Smooth muscle cell (in vitro differentiated cells): ENCODE results near the gene CNKSR3. TPM values are rescaled to one million over a fixed set of nuclear protein-coding genes. Genes with fewer than 3 reads are reported as not detected.

Source experiments
- DNase-seq: peaks from one replicate; lab custom pipeline; 2025; ENCODE audit not compliant: unreplicated experiment; lab: John Stamatoyannopoulos, UW
- H2AFZ ChIP-seq: fragments of 200-600 bp; sonication (generic); 2 replicates; pipeline ENCODE4 v1.6.0; 2016; ENCODE audit warnings: antibody characterized with exemption, low read depth, mild to moderate bottlenecking
- H3F3A ChIP-seq: fragments of 200-600 bp; sonication (generic); 2 replicates; pipeline ENCODE4 v1.6.0; 2017; ENCODE audit warnings: antibody characterized with exemption, low read depth
- H3K27ac ChIP-seq: fragments of 200-600 bp; sonication (generic); 2 replicates; pipeline ENCODE4 v1.5.1; 2016; ENCODE audit warnings: low read depth, mild to moderate bottlenecking
- H3K27me3 ChIP-seq: fragments of 200-600 bp; sonication (generic); 2 replicates; pipeline ENCODE4 v1.6.1; 2016; ENCODE audit warnings: low read depth, mild to moderate bottlenecking
- H3K36me3 ChIP-seq: fragments of 200-600 bp; sonication (generic); 2 replicates; pipeline ENCODE4 v1.5.1; 2016; ENCODE audit warnings: low read depth
- H3K4me1 ChIP-seq: fragments of 200-600 bp; sonication (generic); 2 replicates; pipeline ENCODE4 v1.5.1; 2016; ENCODE audit warnings: low read depth
- H3K4me2 ChIP-seq: fragments of 200-600 bp; sonication (generic); 2 replicates; pipeline ENCODE4 v1.6.0; 2016; ENCODE audit warnings: mild to moderate bottlenecking
- H3K4me3 ChIP-seq: fragments of 200-600 bp; sonication (generic); 2 replicates; pipeline ENCODE4 v1.5.1; 2016; ENCODE audit warnings: mild to moderate bottlenecking
- H3K79me2 ChIP-seq: fragments of 200-600 bp; sonication (generic); 2 replicates; pipeline ENCODE4 v1.6.0; 2016; ENCODE audit warnings: low read depth, mild to moderate bottlenecking
- H3K9ac ChIP-seq: fragments of 200-600 bp; sonication (generic); 2 replicates; pipeline ENCODE4 v1.6.0; 2016; ENCODE audit warnings: low read depth
- H3K9me3 ChIP-seq: fragments of 200-600 bp; sonication (generic); replicated peaks from 2 replicates; pipeline ENCODE4 v1.5.1; 2016; ENCODE audit warnings: low read depth
- H4K20me1 ChIP-seq: fragments of 200-600 bp; sonication (generic); 2 replicates; pipeline ENCODE4 v1.6.0; 2016; ENCODE audit warnings: low read depth
- CTCF ChIP-seq: fragments of 200-600 bp; sonication (generic); IDR thresholded peaks from 2 replicates; pipeline ENCODE4 v1.5.1; 2017; ENCODE audit warnings: borderline replicate concordance, mild to moderate bottlenecking, antibody characterized with exemption; ENCODE audit not compliant: insufficient read depth, poor library complexity, severe bottlenecking
- WGBS: methylation state at CpG from one replicate; pipeline ENCODE4 v1.1.7; 2016; ENCODE audit warnings: low lambda C conversion rate; 5-methylcytosine and 5-hydroxymethylcytosine counted together
- polyA plus RNA-seq: library from polyadenylated mRNA; unstranded; fragments of >200 nt; fragmentation: Nextera tagmentation; extraction: Ambion mirVana; gene quantifications from 2 replicates; pipeline ENCODE4 v1.2.1, GENCODE V29; 2016
- total RNA-seq: library from RNA; depleted of rRNA; stranded (reverse); fragments of >200 nt; gene quantifications from 2 replicates; pipeline ENCODE4 v1.2.3, GENCODE V29; 2014

Gene CNKSR3
- total and polyA plus RNA-seq, 2 experiments from 2014 or later = 5.0 to 5.5 TPM

GRCh38 chr6:154484942-154485341 lies 25.5 kb downstream of the CNKSR3 start:
- Histone ChIP-seq H3K36me3 (no peaks in the 10 kb centered on the region), H2AFZ (no peak overlapping the region), H3K27me3 (no peaks in the 10 kb centered on the region), H3K4me1 (peaks cover 11% of the 10 kb centered on the region), H3K4me3 (no peak overlapping the region), H3K27ac (no peak overlapping the region), H3K4me2 (no peak overlapping the region), H3K79me2 (peaks cover 5% of the 10 kb centered on the region), H4K20me1 (no peaks in the 10 kb centered on the region), H3F3A (no peaks in the 10 kb centered on the region), H3K9me3 (no peaks in the 10 kb centered on the region), H3K9ac (no peak overlapping the region)
- TF ChIP-seq CTCF = no peak
- DNase-seq = no peak

DNA sequence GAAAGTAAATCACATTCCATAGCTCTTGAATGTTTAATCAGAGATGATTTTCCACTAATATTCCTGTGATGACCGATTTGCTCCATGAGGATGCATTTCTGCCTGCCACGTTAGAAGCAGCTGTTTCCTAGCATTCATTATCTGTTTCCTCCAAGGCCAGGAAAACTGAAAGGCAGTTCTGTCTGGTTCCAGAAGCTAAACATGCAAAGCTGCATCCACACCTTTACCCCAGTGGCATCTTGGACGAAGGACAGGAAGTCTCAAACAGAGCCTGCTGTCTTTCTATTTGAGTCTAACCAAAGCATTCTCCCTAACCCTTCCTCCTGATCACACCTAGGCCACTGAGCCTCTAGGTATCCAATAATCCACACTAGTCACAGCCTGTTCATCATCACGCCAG lies 27.6 kb downstream of the CNKSR3 start:
- H3K9ac ChIP-seq = no peak overlapping the region
- 76% methylated on average over 4 of the region's 4 CpGs for WGBS

GRCh38 chr6:154481521-154482013 lies 28.9 kb downstream of the CNKSR3 start:
- Histone ChIP-seq H3K4me3 (no peak overlapping the region), H2AFZ (no peak overlapping the region), H3K79me2 (peaks cover 6% of the 10 kb centered on the region), H3F3A (peaks cover 12% of the 10 kb centered on the region), H4K20me1 (no peaks in the 10 kb centered on the region), H3K9me3 (no peaks in the 10 kb centered on the region), H3K4me2 (no peak overlapping the region), H3K9ac (no peak overlapping the region), H3K36me3 (no peaks in the 10 kb centered on the region), H3K27ac (no peak overlapping the region), H3K4me1 (peaks cover 20% of the 10 kb centered on the region), H3K27me3 (no peaks in the 10 kb centered on the region)
- DNase-seq = no peak
- TF ChIP-seq CTCF = no peak
- 74% methylated on average over 3 of the region's 3 CpGs for WGBS

More for the DNA sequence above, 27.6 kb downstream of the CNKSR3 start:
- Histone ChIP-seq H3F3A (peaks cover 9% of the 10 kb centered on the region), H3K27me3 (no peaks in the 10 kb centered on the region), H3K27ac (no peak overlapping the region), H3K9me3 (no peaks in the 10 kb centered on the region), H3K4me3 (no peak overlapping the region), H3K4me2 (no peak overlapping the region), H3K4me1 (peaks cover 28% of the 10 kb centered on the region), H3K36me3 (no peaks in the 10 kb centered on the region), H4K20me1 (no peaks in the 10 kb centered on the region), H2AFZ (no peak overlapping the region), H3K79me2 (no peaks in the 10 kb centered on the region)
- no peak for DNase-seq
- TF ChIP-seq CTCF = no peak
